Stimulated activated CD8-positive, alpha-beta memory T cell treated with anti-CD3 and anti-CD28 coated beads, Interleukin-4, amount 100 ng/mL, for 48 hours (primary cell): Measurements from ENCODE around the gene RETREG2.

ENCODE experiments used
- DNase-seq: peaks from one replicate; pipeline ENCODE4 v3.0.0-alpha.2; 2020

RETREG2 gene

DNA sequence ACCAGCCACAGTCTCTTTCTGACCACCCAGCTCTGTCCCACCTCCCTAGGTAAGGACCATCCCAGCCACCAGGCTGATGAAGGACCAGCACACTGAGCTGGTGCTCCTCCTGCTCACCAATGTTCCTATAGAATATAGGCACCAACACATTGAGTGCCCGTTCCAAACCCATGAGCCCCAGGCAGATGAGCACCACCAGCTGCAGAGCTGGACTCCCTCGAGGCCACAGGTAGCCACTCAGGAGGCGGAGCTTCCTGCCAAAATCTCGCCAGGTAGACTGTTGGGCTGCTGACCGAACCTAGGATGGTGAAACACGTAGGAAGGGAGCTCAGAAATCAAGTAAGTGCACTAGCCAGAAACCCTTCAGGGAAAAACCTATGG, 38.5 kb downstream of the RETREG2 start:
- DNase-seq, result no peak

DNA sequence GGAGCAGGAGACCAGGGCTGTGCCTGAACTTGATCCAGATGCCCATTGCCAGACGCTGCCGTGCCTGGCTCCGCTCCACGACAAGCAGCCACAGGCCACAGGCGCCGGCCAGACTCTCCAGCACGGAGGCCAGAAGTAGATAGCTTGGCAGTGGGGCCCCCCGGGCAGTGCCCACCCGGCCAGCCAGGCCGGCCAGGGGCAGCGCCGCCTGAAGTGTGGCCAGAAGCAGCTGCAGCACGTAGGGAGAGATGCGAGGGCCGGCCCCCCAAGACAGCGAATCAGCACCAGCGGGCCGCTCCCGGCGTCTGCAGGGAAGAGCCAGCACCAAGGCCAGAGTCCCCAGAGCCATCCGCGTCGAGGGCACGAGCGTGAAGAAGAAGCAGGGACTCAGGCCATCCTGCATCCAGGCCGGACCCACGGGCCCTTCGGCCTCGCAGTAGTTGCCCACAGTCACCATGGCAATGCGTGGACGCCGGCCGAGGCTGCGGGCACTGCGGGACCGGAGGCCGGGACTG, 40.2 kb downstream of the RETREG2 start:
- no peak for DNase-seq

DNA sequence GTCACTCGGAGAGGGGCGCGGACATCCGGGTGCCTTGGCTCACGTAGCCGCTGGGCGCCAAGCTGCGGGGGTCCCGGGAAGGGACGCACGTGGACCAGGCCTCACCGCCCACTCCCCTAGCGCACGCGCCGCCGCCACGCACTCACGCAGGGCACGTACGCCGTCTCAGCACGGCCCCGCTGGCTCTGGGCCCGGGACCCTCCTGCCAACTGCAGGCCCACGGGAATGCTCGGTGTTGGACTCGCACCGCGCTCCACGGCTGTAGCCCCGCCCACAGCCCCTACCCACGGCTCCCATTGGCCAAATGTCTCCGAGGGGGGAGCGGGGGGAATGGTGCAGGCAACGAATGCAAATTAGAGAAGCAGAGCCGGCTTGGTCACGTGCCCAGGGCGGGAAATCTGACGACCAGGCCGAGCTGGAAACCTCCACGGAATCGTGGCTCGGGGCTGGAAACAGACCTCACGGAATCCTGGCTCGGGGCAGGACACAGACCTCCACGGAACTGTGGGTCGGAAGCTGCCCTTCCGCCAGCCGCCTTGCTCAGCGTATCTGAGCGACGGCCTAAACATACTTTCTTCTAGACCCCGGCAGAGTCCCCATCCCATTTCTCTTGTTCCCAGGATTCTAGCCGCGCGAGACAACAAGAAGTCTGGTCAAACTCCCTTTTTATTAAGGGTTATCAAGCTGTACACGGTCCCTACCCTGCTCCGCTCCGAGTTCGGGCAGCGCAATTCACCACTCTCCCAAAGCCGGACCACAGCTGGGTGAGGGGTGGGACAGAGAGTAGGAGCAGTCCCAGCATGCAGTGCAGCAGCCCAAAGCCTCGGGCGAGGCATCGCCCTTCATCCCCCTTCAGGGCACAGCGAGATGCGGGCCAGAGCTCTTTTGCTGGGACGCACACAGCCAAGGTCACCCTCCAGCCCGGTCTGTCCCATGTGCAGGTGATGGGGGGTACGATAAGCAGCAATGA, 40.9 kb downstream of the RETREG2 start, which contains the start of gene ABCB6:
ABCB6 (minus strand) TSS at position 227 of the 970 bp plus-strand sequence. CDS start 285 bp downstream, outside the sequence.
- peak; percentile 92 for DNase-seq

DNA sequence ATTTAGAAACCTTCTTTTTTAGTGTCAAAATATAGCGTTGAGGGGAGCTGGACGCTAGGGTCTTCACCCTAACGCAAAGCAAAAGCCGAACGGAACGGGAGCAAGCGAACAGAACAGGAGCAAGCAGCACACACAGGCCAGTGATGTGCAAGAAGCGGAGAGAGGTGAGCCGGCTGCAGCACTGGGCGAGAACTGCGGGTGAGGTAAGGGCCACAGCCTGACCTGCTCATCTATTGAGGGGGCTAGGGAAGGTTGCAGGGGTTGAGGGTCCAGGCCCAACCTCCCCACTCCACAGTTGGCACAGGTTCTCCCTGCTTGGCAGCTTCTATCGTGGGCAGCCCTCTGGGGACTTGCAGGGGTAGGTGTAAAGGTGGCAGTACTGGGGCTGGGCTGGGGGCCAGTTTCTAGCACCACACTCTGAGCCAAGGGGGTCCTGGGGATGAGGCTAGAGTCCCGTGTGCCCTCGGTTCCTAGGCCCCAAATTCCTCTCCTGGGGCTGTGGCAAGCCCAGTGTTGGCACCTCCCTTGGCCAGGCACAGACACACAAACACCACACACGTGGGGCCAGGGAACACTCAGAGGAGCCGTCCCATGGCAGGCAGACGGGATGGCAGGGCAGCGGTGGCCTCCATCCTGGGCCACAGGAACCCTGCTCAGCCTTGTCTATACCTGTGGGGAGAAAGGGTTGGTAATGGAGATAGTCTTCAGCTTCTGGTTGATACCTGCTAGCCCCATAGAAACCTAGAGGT, 41.9 kb downstream of the RETREG2 start:
- DNase-seq, result no peak

DNA sequence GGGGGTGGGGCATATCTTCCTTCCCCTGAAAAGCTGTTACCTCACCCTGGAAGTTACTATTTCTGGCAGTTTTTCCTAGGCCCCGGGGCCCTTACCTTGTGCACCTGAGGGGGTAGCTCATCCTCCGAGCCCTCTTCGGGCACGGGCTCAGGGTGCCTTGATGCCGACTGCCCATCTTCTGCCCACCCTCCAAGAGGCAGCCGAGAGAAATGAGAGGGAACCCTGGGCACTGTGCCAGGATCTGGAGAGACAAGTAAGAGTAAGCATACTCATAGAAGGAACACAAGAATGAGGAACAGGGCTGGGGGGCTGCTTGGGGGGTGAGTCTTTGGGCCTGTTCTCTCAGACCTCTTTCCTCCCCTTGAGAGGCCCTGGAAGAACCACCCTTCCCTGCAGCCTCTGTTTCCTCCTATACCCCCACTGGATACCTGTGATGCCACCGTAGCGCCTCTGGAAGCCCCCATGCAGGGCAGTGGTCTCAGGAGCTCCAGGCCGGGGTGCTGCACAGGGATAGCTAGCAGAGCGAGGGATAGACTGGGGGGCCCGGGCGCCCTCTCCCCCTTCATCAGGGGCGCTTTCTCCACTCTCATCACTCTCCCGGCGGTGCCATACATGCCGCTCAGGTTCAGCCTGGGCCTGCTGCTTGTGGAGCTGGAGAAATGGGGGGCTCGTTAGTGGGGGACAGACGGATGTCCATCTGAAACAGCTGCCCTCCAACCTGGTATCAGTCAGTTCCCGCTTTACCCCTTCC, 42.8 kb downstream of the RETREG2 start:
- no peak for DNase-seq

DNA sequence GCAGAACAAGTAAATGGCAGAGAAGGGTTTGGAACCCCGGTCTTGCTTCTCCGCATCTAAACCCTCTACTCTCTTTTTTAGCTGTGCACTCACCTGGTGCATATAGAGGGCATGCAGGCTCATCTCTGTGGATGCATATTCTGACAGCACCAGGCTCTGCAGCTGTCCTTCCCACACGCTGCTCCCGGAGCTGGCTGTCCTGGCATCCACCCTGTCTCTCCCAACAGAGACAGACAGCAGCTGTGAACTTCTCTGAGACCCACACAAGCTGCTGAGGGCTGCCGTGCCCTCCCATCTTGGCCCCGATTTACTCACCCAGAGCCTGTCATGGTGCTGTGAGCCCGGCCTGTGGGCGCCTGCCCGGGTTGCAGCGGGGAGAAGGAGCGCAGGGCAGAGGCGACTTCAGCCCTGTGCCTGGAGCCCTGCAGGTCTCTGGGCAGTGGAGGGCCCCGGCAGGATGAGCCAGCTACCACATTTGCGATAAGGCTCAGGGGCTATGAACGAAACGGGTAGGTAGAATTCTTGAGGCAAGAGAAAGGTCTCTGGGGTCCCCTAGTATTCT, 44.0 kb downstream of the RETREG2 start:
- no peak for DNase-seq

DNA sequence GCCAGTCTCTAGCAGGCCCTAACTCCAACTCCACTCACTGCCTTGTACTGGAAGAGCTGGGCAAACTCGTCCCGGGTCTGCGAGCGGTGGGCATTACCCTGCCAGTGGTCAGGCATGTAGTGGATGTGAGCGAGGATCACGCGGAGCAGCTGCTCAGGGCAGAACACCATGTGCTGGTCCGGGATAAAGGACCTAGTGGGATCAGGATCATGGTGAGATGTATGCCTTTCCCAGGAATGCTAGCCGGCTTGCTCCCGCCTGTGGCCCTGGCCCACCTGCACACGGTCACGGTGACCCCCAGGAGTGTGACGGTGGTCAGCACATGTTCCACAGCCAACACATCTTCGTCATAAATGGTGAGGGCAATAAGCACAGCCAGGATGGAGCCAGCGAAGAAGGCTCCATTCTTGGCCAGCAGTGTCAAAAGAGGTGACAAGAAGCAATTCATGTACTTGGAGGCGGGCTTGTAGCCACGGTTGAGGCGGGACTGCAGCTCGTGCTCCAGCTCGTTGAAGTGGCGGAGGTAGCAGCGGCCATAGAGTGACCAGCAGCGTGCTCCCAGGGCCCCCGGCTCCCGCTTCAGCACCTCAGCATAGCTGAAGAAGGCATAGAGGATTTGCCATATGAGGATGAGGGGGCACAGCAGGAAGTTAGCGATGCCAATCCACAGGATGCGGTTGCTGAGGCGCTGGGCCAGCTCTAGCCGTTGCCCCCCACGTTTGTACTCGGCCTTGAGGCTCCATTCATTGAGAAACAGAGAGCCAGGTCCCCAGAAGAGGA, 45.9 kb downstream of the RETREG2 start:
- DNase-seq, result no peak

DNA sequence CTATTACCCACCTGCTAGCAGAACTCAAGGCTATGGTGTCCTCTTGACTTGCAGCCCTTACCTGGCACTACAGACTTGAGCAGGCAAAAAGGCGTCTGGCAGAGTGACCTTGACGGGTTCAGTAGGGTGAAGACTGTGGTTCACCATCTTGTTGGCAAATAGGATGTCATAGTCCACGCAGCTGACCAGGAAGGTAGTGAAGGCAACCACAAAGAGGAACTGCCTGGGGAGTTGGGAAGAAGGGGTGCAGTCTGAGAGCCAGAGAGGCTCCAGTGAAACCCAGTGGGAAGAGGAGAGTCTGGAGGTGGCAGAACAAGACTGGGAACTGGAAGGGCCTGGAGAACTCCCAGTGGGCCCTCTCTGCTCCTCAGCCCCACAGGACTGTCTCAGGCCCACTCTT, 47.3 kb downstream of the RETREG2 start:
- DNase-seq, result no peak

DNA sequence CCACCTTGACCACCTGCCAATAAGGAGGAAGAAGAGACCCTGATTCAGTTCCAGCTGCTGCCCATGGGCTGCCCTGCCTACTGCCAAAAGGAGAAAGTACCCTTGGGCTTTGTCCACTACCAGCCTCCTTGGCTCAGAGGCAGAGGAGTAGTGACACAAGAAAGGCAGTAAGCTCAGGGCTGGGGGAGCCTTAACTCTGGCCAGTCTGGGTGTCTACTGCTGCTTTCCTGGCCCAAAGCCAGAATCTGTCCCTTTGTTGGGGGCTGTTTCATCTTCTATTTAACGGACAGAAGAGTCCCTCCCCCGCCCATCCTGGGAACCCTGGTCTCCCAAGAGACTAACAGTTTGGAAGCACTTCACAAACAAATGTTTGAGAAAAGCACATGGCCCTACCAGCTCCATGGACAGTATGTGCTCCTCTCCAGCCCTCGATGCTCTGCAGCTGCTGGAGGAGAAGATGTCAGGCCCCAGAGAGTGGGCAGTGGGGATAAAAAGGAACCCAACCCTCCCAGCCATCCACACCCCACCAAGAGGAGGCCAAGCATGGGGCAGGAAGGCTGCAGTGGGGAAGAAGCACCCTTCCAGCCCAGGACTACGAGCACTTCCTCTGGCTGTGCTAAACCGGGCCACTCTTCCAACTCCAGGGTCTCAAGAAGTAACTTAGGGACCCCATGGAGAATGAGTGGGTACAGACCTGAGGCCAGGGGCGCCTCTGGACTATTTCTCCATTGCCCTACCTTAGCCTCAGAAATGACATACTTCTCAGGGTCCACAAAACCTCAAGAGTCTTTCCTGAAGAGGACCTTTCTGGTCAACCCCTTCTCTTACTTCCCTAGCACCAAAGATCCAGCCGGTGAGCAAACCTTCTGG, 50.2 kb downstream of the RETREG2 start:
- no peak for DNase-seq

DNA sequence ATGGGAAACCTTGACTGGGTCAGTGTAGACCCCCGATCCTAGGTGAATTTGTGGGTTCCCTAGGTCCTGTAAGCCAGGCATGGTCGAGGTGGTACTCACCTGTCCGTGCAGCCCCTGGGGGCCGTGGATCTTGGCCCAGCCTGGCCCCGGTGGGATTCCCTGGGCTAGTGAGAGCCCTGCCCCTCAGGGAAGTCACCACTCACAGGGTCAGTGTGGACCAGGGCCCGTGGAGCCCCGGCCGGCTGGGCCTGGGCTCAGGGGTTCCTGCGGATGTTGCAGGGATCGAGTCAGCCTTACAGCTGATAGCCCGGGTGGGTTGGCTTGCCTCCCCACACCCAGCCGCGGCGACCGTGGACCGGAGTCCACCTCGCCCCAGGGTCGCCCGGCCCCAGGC, 50.8 kb downstream of the RETREG2 start:
- DNase-seq, result no peak

DNA sequence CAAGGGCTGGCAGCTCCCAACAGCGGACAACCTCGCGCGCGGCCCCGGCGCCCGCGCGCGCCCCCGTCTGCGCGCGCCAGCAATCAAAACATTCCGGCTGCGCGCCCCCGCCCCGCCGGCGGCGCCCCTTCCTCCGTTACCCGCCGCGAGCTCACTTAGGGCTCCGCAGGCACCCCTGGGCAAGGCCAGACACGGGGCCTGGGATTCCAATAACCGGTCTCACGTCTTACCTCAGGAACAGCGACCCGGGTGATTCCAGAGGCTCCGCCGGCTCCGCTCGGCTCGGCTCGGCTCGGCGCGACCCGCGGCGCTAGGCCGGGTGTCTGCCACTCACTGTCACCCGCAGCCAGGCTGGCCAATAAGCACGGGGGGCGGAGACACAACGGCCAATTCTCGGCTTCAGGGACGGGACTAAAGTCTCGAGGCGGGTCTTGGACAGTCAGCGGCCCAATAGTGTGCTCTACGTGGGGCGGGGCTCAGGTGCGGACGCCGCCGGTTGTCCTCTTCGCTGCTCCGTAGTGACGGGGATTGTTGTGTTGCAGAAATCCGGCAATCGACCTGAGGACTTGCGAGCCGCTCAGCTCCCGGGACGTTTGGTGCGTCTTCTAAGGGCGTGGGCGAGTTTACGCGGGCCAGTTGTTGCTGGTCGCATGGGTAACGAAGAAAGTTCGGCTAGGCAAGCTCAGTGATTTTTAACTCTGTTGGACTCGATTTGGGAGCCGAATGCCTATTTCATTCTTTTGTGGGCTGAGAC, 51.4 kb downstream of the RETREG2 start, which contains the start of the genes ANKZF1 and ATG9A:
ANKZF1 (plus strand) TSS at position 502 of the 754 bp plus-strand sequence. CDS start 452 bp downstream, outside the sequence.
ATG9A (minus strand) TSS at position 332 of the 754 bp plus-strand sequence. CDS start 1,612 bp downstream, outside the sequence.
- DNase-seq, result peak; percentile 98

DNA sequence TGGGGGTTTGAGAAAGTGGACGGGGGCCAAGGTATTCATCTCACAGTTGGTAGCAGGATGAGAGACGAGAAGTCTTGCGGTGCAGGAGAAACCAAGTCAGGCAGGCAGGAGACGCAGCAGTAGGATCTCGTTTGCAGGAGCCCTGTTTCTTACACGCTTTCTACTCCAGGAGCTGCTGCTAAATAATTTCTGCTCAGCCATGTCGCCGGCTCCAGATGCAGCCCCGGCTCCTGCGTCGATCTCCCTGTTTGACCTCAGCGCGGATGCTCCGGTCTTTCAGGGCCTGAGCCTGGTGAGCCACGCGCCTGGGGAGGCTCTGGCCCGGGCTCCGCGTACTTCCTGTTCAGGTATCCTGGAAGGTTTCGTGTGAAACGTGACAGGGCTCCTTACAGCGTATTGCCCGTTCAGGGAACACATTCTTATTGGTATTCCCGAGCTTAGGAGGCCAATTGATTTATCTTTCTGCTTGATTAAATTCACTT, 52.0 kb downstream of the RETREG2 start:
- peak; percentile 72 for DNase-seq

DNA sequence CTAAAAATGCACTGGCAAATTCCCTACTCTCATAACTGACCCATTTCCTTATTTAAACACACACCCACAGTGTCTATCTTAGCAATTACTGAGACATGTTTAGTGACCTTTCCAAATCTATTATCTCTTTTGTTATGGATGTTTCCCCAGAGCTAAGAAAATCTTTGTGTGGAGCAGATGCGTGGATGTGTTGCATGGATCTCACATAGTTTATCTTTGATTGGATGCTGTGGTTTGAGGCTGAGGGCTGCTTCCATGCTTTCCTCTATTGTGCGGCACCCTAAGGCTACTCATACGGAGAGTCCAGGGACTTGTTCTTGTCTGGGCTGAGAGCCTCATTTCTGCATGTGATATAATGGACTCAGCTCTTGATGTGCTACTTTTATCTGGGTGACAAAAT, 56.3 kb downstream of the RETREG2 start:
- DNase-seq, result no peak
